H1 (cell line): ENCODE measurements around the gene PML.

Experiments
- ATF2 ChIP-seq: IDR thresholded peaks from 2 replicates; pipeline ENCODE4 v1.6.1; 2012; ENCODE audit warnings: low read length, inconsistent platforms
- CBX8 ChIP-seq: fragments of 300-800, 300-1000 bp; sonication (generic); IDR thresholded peaks from 2 replicates; pipeline ENCODE4 v1.7.1; 2016; ENCODE audit warnings: low read depth, low read length, borderline replicate concordance
- CTCF ChIP-seq, 3 experiments: IDR thresholded peaks; 1 replicate in 2 of 3; 2 replicates in 1 of 3; pipeline versions ENCODE4 v1.5.1 to v1.6.1; 2011; ENCODE audit warnings: low read length in 3 of 3, mild to moderate bottlenecking in 3 of 3, inconsistent platforms in 2 of 3, low read depth in 1 of 3, moderate library complexity in 1 of 3; ENCODE audit not compliant: insufficient read depth in 1 of 3; ENCODE audit errors: control extremely low read depth in 1 of 3
- EP300 ChIP-seq, 2 experiments: IDR thresholded peaks; 1 replicate in 1 of 2; 2 replicates in 1 of 2; pipeline ENCODE4 v1.6.1; 2011 to 2012; ENCODE audit warnings: low read depth in 2 of 2, low read length in 2 of 2, mild to moderate bottlenecking in 2 of 2, borderline replicate concordance in 1 of 2, inconsistent platforms in 1 of 2, moderate library complexity in 1 of 2
- POLR2A ChIP-seq, 2 experiments: IDR thresholded peaks; 1 replicate in 1 of 2; 2 replicates in 1 of 2; pipeline ENCODE4 v1.6.1; 2011; ENCODE audit warnings: low read depth in 2 of 2, low read length in 2 of 2, mild to moderate bottlenecking in 2 of 2; ENCODE audit errors: control extremely low read depth in 1 of 2
- SIX5 ChIP-seq: IDR thresholded peaks from 2 replicates; pipeline ENCODE4 v1.6.1; 2011; ENCODE audit warnings: mild to moderate bottlenecking, low read depth, low read length
- SP1 ChIP-seq: IDR thresholded peaks from 2 replicates; pipeline ENCODE4 v1.6.1; 2011; ENCODE audit warnings: low read depth, low read length
- SRF ChIP-seq: IDR thresholded peaks from 2 replicates; pipeline ENCODE4 v1.6.1; 2011; ENCODE audit warnings: mild to moderate bottlenecking, low read depth, low read length, moderate library complexity
- USF2 ChIP-seq: IDR thresholded peaks from 2 replicates; pipeline ENCODE4 v1.6.1; 2011; ENCODE audit warnings: low read length, improper control_type of control experiment
- YY1 ChIP-seq: IDR thresholded peaks from 2 replicates; pipeline ENCODE4 v1.6.1; 2011; ENCODE audit warnings: low read depth, mild to moderate bottlenecking, low read length

- no peak for TF ChIP-seq CBX8
- no peak for TF ChIP-seq POLR2A (IDR thresholded peaks at IDR 0.05; ENCODE audit: control extremely low read depth in 1 of 2, low read depth in 2 of 2, low read length in 2 of 2)
- no peak for TF ChIP-seq SP1
- no peak for TF ChIP-seq CTCF (IDR thresholded peaks at IDR 0.05; ENCODE audit: control extremely low read depth in 1 of 3, insufficient read depth in 1 of 3, low read depth in 1 of 3, low read length in 3 of 3)
- no peak for TF ChIP-seq YY1
- no peak for TF ChIP-seq EP300 (IDR thresholded peaks at IDR 0.05; ENCODE audit: borderline replicate concordance in 1 of 2, low read depth in 2 of 2, low read length in 2 of 2)
- TF ChIP-seq ATF2: no peak
- no peak for TF ChIP-seq USF2
- TF ChIP-seq SRF: no peak
- TF ChIP-seq SIX5: no peak
Observed at GRCh38 chr15:74046275-74046674, 51.8 kb downstream of the PML start.
